ENCODE results near the gene PKD1L1. TPM values are rescaled to one million over a fixed set of nuclear protein-coding genes. Genes with fewer than 3 reads are reported as not detected.

PKD1L1 gene
- polyA plus RNA-seq, 1 donor from 2014 or later: 2.0 TPM

DNA sequence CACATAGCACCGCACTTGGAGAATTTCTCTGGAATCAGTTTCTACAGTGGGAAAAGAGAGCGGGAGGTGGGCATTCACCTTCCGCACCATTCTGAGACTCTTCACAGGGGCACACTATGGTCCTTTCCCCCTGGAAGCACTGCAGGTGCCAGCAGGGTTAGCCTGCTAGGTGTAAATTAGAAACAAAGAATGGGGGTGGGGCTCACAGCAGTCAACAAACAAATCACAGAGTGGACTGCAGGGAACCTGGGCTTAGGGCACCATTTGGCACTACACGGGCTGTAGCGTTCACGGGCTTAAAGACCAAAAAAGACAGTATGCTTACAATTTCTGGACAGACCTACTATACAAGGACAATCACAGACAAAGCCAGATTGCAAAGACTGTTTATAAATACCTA is 8.0 kb upstream of the PKD1L1 start:
- no peak overlapping the region for H3K4me3 ChIP-seq (ENCODE audit: low read length)
- H4K20me1 ChIP-seq (ENCODE audit: insufficient read depth): no peaks in the 10 kb centered on the region
- H3K36me3 ChIP-seq (ENCODE audit: insufficient read depth, low read length): peaks cover 13% of the 10 kb centered on the region
- no peak overlapping the region for H2AFZ ChIP-seq (ENCODE audit: low read depth, low read length)
- H3K9me3 ChIP-seq (ENCODE audit: low read length): peaks cover 5% of the 10 kb centered on the region
- H3F3A ChIP-seq (ENCODE audit: insufficient read depth, low read length, poor library complexity, severe bottlenecking): no peaks in the 10 kb centered on the region
- H3K79me2 ChIP-seq (replicated peaks; ENCODE audit: insufficient read depth, low read length): no peaks in the 10 kb centered on the region
- H3K9ac ChIP-seq (ENCODE audit: low read length): no peak overlapping the region
- no peaks in the 10 kb centered on the region for H3K9me2 ChIP-seq (ENCODE audit: insufficient read depth, low read length)
- no peak overlapping the region for H3K4me2 ChIP-seq (ENCODE audit: low read length)
- H3K27me3 ChIP-seq (ENCODE audit: insufficient read depth, low read depth, low read length): no peaks in the 10 kb centered on the region
- H3K27ac ChIP-seq (ENCODE audit: low read length): no peak overlapping the region
- TF ChIP-seq EP300 (conservative IDR thresholded peaks at IDR 0.05; ENCODE audit: poor library complexity, severe bottlenecking): no peak
- TF ChIP-seq, protein P1, sequence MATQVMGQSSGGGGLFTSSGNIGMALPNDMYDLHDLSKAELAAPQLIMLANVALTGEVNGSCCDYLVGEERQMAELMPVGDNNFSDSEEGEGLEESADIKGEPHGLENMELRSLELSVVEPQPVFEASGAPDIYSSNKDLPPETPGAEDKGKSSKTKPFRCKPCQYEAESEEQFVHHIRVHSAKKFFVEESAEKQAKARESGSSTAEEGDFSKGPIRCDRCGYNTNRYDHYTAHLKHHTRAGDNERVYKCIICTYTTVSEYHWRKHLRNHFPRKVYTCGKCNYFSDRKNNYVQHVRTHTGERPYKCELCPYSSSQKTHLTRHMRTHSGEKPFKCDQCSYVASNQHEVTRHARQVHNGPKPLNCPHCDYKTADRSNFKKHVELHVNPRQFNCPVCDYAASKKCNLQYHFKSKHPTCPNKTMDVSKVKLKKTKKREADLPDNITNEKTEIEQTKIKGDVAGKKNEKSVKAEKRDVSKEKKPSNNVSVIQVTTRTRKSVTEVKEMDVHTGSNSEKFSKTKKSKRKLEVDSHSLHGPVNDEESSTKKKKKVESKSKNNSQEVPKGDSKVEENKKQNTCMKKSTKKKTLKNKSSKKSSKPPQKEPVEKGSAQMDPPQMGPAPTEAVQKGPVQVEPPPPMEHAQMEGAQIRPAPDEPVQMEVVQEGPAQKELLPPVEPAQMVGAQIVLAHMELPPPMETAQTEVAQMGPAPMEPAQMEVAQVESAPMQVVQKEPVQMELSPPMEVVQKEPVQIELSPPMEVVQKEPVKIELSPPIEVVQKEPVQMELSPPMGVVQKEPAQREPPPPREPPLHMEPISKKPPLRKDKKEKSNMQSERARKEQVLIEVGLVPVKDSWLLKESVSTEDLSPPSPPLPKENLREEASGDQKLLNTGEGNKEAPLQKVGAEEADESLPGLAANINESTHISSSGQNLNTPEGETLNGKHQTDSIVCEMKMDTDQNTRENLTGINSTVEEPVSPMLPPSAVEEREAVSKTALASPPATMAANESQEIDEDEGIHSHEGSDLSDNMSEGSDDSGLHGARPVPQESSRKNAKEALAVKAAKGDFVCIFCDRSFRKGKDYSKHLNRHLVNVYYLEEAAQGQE (IDR thresholded peaks at IDR 0.05; ENCODE audit: borderline replicate concordance): no peak
- no peak for TF ChIP-seq POLR2AphosphoS5 (IDR thresholded peaks at IDR 0.05)
- no peak for TF ChIP-seq TAF1 (IDR thresholded peaks at IDR 0.05; ENCODE audit: low read depth)
- TF ChIP-seq EZH2 (IDR thresholded peaks at IDR 0.05; ENCODE audit: borderline replicate concordance, insufficient read depth, low read length, poor library complexity, severe bottlenecking): no peak

DNA sequence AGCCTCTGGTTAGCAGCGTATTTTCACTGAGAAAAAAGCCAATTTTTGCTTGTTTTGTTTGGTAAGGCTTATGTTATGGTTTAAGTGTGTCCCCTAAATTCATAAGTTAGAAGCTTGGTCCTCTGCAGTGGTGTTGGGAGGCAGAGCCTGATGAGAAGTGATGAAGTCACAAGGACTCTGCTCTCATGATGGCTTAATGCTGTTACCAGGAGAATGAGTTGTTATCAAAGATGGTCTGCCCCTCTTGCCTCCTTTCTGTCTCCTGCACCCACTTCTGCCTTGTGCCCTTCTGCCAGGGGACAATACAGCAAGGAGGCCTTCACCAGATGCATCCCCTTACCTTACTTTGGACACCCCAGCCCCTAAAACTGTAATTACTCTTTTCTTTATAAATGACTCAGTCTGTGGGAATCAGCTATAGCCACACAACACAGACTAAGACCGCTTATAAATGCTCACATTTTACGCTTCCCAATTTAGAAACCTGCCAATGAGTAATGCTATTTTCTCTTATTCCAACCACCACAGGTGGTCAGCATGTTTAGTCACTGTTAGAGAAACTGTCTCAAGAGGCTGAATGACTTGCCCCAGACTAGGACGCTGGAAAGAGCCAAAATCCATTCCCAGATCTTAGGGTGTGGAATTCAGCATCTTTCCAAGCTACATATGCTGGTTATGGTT is 6.1 kb upstream of the PKD1L1 start:
- Histone ChIP-seq H3K9me2 (ENCODE audit: insufficient read depth, low read length) (no peaks in the 10 kb centered on the region), H3F3A (ENCODE audit: insufficient read depth, low read length, poor library complexity, severe bottlenecking) (no peaks in the 10 kb centered on the region), H4K20me1 (ENCODE audit: insufficient read depth) (no peaks in the 10 kb centered on the region), H3K9ac (ENCODE audit: low read length) (no peak overlapping the region), H3K4me2 (ENCODE audit: low read length) (no peak overlapping the region), H3K27ac (ENCODE audit: low read length) (no peak overlapping the region), H3K36me3 (ENCODE audit: insufficient read depth, low read length) (peaks cover 13% of the 10 kb centered on the region), H3K9me3 (ENCODE audit: low read length) (peaks cover 5% of the 10 kb centered on the region), H3K4me3 (ENCODE audit: low read length) (no peak overlapping the region), H3K27me3 (ENCODE audit: insufficient read depth, low read depth, low read length) (no peaks in the 10 kb centered on the region), H3K79me2 (replicated peaks; ENCODE audit: insufficient read depth, low read length) (no peaks in the 10 kb centered on the region), H2AFZ (ENCODE audit: low read depth, low read length) (no peak overlapping the region)
- TF ChIP-seq MXI1 (conservative IDR thresholded peaks at IDR 0.05; ENCODE audit: poor library complexity, severe bottlenecking) (no peak), SMC3 (conservative IDR thresholded peaks at IDR 0.05; ENCODE audit: poor library complexity) (no peak), RAD21 (conservative IDR thresholded peaks at IDR 0.05) (no peak), TAF1 (IDR thresholded peaks at IDR 0.05; ENCODE audit: low read depth) (no peak), POLR2AphosphoS5 (IDR thresholded peaks at IDR 0.05) (no peak), EP300 (conservative IDR thresholded peaks at IDR 0.05; ENCODE audit: poor library complexity, severe bottlenecking) (no peak), EZH2 (IDR thresholded peaks at IDR 0.05; ENCODE audit: borderline replicate concordance, insufficient read depth, low read length, poor library complexity, severe bottlenecking) (no peak)
- TF ChIP-seq, protein P1 (IDR thresholded peaks at IDR 0.05; ENCODE audit: borderline replicate concordance): no peak

Measured in neural cell (in vitro differentiated cells).